Esophagus mucosa (tissue), 1 donor: ENCODE results near the gene SDK1. TPM values are rescaled to one million over a fixed set of nuclear protein-coding genes. Genes with fewer than 3 reads are reported as not detected.
"Not testable (repeated sequence)": the region's sequence is repeated elsewhere in the genome, so short reads cannot be mapped to it uniquely, and the experiment has no call there.

ENCODE experiments used
- ATAC-seq: fragments of 200-7000 bp; cut with Tn5 transposase; one replicate; pipeline ENCODE4 v1.9.1; 2020
- total RNA-seq: library from RNA; stranded (reverse); gene quantifications from one replicate; pipeline ENCODE4 v1.2.4, GENCODE V29; 2023
- donor health status: DM: yes; HTN: yes; CAD: no.

SDK1 gene
- total RNA-seq, 1 donor from 2014 or later: 1.0 TPM

DNA sequence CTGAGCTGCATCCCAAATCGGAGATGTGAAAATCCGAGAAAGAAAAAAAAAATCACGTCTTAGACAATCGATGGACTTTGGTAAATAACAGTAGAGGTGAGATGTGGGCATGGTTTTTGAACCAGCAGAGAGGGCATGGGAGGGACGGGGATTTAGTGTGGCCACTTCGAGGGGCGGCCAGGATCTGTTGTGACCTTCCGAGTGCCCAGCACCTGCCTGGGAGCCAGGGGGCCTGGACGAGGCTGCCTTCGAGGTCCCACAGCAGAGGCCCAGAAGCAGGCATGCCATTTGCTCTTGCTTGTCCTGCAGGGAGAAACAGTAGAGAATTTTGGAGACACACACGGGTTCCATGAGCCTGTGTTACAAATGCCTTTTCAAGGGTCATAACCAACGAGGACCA is 911.3 kb downstream of the SDK1 start:
- ATAC-seq: no peak

DNA sequence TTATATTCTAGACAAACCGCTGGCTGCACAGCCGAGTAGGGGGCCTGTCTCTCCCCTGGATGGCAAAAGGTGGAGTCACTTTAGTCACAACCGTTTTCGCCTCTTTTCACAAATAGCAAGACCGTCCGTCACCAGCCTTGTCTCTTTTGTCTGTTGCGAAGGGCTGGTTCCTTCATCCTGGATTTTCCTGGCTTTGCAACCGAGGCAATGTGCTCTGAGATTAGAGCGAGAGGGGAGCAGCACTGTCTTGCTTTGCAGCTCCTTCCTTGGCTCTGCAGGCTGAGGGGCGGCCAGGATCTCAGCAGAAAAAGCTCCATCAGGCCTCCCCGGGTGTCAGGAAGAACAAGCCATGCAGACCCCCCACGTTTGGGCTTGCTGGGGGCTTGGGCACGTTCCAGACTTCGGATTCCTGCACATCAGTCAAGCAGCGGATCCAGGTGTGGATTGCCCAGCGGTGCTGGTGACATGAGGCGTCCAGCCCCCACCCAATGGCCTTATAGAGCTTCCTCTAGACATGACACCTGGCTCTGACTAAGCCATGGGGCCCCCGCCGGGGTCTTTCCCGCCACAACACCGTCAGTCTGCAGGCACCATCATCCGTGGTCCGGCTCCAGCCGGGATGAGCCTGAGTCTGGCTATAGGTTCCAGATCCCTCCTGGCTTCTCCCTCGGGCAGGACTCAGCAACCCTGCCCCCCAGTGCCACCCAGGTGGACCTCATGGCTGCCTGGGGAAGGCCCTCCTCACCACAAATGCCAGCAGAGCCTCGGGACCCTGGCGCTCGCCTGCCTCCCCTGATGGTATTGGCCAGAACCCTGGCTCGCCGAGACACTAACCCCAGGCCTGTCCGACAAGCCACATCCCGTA is 913.5 kb downstream of the SDK1 start:
- ATAC-seq: no peak

DNA sequence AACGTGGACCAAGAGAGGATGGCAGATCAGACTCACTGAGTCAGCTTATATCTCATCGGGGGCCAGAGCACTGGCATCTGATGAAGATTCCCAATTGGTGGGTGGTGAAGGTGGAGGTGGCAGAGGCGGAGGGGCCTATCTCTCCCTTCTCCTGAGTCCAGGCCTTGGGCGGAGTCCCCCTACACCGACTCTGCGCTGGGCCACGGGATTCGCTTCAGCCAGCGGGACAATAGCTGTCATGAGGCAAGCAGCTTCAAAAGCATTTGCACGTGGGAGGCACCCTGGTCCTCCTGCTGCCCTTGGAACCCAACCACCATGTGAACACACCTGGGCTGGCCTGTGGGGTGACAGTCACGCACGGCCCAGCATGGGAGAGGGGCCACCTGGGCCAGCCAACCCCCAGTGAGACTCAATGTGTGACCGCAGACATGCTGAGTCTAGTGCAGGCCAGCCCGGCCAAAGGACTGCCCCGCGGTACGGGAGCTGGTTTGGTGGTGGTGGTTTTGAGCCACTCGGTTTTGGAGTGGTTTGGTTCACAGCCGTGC is 914.2 kb downstream of the SDK1 start:
- no peak for ATAC-seq

DNA sequence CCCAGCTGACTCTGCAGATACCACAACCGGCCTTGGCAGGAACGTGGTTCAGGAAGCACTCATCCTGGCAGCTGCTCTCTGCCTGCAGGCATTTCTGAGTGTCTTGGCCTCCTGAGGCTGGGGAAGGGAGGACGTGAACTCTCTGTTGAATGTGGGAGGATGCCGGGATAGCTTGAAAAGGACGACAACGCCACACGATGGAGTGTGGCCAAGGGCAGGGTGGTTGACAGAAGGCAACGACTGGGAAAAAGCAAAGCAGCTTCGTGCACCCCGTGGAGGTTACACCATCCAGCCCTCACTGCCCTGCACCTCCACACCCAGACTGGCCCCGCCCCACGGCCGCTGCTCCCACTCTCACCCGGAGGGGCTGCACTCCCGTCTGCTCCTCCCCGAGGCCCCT is 915.0 kb downstream of the SDK1 start:
- ATAC-seq: peak; percentile 47

DNA sequence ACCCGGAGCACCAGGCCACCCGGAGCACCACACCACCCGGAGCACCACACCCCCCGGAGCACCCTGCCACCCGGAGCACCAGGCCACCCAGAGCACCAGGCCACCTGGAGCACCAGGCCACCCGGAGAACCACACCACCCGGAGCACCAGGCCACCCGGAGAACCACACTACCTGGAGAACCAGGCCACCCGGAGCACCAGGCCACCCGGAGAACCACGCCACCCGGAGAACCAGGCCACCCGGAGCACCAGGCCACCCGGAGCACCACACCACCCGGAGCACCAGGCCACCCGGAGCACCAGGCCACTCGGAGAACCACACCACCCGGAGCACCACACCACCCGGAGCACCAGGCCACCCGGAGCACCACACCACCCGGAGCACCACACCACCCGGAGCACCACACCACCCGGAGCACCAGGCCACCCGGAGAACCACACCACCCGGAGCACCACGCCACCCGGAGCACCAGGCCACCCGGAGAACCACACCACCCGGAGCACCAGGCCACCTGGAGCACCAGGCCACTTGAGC is 916.1 kb downstream of the SDK1 start:
- not testable (repeated sequence) for ATAC-seq

DNA sequence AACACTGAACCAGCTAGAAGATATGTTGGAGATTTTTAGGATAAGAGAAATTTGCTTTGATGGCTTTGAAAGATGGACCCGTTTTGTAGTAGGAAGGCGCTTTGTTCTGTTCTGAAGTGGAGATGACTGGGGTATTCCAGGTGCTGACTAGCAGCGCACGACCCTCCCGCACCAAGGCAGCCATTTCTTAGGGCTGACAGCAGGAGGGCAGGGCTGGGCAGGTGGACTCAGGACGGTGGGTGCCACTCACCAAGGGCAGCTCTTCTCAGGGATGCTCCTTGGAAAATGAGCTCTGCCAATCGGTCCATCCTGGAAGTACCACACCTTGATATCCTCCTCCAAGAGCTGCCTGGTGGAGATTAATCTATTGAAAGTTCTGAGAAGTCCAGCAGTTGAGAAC is 917.4 kb downstream of the SDK1 start:
- ATAC-seq: no peak

DNA sequence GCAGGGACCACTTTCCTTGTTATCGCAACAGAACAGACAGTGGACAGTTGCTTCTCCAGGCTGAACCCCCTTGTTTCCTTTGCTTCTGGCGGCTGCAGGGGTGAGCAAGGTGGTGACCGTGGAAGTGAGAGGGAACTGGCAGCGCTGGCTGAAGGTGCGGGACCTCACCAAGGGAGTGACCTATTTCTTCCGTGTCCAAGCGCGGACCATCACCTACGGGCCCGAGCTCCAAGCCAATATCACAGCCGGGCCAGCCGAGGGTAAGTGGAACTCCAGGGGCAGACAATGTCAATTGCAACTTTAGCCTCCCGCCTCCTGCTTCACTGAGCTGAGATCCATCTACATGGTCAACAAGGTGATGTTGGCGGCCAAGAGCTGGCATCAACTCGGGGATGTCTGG is 919.0 kb downstream of the SDK1 start:
- no peak for ATAC-seq

DNA sequence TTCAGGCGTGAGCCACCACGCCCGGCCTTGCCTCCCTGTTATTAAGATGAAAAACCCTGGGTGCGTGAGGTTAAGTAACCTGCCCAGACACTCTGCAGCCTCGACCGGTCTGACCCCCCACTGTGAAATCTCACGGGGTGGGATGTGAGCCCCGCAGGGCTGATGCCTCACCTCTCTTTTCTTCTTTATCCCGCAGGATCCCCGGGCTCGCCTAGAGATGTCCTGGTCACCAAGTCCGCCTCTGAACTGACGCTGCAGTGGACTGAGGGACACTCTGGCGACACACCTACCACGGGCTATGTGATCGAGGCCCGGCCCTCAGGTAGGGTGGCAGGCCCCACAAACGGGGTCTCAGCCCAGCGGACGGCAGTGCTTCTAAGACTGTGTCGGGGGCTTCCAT is 920.0 kb downstream of the SDK1 start:
- ATAC-seq: no peak

DNA sequence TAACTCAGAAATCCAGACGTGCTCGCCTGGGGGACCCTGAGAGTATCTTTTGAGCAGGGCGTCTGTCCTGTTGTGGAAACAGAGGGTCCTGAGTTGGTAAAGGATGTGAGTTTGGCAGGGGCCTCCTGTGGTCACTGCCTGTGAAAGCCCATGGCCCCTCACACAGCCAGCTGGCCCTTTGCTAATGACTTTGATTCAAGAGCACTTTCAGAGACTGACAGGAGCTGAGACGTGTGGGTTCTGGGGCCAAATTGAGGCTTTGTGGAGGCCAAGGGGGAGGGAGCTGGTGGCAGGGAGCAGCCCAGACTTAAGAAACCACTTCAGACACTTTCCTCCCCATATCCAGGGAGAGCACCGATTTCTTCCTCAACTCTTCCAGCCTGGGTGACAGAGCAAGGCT is 921.6 kb downstream of the SDK1 start:
- no peak for ATAC-seq

DNA sequence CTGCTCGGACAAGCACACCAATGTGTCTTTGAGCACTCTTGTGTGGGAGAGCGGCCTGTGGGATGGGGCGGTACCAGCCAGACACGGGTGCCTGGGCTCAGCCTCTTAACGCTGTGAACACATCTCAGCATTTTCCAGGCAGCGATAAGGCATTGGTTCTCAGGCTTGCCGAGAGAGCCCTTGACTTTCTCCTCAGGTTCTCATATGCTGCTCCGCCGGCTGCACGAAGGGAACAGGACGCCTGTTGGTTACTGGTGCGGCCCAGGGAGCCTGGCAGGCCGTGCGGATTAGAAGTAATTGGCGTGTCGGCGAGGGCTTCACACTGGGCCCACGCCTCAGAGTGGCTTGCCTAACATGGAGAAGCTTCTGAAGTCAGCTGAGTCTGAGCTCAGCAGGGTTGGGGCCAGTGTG is 924.3 kb downstream of the SDK1 start:
- no peak for ATAC-seq

DNA sequence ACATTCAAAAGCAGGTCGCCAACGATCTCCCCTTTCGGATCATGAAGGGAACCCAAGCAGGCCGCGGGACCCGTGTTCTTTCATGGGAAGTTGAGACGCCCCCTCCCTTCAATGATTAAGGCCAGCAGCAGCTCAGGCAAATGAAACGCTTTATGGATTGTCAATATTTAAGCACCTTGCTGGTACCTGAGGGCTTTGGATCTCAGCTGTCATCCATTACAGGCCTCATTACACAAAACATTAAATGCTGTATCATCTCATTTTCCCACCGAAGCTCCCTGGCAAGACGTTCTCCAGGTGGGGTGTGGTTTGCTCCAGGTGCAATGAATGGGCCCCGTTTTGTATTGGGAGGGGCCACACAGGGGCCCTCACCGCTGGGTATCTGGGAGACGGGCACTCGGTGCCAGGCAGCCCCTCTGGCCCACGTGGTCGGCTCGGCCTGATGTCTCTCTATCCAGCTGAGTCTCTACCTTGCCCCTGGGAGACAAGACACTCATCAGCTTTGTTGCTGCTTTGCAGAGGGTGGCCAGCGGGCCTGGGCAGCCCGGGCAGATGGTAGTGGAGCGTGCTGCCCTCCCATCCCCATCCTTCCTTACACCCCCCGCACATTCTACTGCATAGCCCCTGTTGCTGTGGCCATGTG is 925.0 kb downstream of the SDK1 start:
- no peak for ATAC-seq

DNA sequence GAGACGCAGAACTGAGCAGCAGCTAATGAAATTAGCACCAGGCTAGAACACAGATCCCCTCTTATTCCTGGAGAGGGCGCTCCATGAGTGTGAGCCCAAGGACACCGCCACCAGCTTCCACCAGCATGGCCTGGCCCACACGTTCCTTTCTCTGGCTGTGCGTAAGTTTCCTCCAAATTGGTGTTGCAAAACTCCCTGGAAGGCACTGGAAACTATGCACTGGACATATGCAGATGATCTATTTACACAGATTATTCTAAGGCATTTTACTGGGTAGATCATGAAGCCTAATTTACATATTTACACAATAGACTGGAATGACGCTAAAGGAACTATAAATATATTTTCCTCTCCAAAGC is 925.5 kb downstream of the SDK1 start:
- ATAC-seq: no peak

DNA sequence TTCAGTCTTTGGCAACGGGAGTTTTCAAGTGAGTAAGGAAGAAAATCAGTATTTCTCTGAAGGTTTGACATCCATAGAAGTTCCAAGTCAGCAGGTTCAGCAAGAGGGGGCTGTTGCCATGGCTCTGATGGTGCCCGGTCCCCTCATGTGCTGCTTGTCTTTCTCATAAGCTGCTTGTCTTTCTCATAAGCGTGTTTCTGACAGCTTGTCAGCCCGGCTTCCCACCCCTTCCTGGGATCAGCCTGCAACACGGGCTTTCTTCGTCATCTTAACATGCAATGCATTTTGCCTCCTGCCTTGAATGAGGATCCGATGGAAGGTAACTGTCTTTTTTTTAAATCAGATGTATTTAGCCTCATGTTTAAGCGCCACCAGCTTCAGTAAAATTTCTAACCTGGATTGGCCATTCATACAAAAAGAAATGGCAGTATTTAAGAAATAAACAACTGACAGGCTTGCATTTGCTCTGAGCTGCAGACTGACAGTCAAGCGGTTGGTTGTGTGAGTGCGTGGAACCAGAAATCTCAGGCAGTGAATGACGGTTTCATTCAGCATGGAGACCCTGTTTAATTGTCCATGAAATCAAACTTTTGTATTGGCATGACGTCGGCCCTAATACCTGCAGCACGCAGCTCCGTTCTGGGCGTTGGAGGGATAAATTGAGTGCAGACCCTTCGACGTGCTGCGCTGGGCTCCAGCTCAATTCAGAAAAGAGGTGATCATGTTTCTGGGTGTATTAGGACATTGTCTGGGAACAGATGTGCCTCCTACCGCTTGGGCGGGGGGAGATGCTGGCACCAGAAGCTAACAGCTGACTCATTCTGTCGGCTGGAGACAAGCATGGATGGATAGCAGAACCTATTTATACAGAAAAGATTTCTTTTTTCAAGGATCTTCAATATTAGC is 926.3 kb downstream of the SDK1 start:
- no peak for ATAC-seq

DNA sequence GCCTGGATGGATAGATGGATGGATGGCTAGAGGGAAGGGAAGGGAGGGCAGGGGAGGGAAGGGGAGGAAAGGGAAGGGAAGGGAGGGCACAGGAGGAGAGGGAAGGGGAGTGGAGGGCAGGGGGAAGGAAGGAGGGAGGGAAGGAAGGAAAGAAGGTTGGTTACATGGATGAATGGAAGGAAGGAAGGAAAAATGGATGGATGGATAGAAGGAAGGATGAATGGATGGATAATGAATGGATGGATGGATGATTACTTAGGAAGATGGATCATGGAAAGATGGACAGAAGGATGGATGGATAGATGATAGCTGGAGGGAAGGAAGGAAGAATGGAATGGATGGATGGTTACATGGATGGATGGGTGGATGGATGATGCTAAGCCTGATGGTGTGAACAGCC is 929.3 kb downstream of the SDK1 start:
- ATAC-seq: no peak

DNA sequence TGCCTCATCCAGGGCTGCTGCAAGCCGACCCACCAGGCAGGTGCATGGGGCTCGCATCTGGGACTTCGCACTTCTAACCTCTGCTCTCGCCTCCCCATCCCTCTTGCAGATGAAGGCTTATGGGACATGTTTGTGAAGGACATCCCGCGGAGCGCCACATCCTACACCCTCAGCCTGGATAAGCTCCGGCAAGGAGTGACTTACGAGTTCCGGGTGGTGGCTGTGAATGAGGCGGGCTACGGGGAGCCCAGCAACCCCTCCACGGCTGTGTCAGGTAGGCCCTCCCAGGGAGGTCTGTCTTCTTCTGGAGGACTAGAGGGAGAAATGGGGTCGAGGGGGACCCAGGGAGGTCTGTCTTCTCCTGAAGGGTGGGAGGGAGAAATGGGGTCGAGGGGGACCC is 932.1 kb downstream of the SDK1 start:
- no peak for ATAC-seq

DNA sequence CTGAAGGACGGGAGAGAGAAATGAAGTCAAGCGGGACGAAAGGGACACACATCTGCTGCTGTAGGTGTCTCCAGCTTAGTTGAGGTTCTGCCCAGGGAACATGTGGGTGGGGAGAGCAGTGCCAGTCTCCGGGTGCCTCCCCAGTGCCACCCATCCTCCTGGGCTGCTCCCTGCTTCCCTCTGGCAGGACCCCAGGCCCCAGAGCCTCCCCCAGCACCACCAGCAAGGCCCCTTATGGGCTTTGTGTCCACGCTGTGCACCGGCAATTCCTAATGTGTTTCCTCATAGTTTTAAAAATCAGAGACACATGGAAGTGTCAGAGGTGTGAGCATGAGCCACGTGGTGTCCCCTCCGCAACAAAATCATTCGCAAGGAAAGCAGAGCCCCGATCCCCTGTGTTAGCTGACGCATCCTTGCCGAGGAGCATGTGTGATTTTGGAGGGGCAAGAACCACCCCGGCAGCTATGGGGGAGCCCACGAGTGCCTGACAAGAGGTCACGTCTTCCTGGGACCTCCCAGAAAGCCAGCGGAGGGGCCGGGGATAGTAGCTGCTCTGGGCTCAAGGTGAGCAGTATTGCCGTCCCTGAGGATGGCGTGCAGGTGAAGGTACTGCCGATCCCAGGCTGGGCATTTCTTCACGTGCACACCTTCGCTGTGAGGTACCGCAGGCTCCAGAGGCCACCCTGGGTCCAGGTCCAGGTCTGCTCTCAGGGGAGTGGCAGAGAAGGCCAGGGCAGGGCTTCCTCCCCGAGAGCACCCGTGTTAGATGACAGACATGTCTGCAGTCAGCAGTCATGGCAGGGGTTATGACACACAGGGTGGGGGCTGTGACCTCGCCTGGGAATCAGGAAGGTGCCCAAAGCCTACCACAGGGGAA is 932.8 kb downstream of the SDK1 start:
- no peak for ATAC-seq

DNA sequence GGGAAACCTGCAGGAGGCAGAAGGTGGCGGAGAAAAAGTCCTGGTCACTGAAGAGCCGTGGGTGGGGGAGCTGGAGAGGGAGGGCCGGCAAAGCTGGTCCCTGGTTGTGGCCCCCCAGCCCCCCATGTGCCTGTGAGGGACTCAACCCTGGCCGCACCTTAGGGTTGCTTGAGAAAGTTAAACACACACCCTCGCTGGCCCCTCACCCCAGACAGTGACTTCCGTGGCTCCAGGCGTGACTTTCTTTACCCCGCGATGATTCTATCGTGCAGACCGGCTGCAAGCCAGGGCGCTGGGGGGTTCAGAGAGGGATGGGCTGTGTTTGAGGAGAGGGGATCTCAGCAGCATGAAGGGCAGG is 933.4 kb downstream of the SDK1 start:
- no peak for ATAC-seq

DNA sequence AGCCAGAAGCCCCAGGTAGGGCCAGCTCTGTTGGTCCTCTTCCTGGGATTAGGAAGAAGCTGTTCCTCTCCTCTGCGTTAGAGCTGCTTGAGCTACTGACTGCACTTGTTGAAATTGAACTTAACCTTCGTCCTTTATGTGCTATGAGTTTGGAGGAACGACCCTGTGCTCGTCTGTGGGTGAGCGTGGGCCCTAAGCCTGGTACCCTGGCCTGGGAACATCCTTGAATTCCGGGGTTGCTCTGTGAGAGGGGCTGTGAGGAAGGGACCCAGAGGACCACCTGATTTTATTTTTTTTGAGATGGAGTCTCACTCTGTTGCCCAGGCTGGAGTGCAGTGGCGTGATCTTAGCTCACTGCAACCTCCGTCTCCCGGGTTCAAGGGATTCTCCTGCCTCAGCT is 933.8 kb downstream of the SDK1 start:
- ATAC-seq: no peak

DNA sequence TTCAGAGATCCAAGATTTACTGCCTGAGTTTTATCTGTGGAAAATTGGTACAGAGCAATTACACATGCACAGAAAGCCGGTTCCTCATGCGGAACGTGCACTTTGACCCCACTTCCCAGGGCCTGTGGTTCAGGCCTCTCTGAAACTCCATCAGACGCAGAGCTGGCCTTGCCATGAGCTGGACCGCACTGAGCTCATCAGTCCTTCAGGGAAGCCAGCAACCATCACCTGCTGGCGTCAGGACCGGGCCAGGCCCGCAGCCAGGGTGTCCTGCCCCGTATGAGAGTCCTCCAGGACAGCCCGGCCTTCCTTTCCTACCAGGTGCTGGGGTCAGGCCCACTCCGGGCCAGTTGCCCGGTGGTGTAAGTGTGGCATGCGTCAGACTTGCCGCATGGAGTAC is 934.5 kb downstream of the SDK1 start:
- no peak for ATAC-seq

DNA sequence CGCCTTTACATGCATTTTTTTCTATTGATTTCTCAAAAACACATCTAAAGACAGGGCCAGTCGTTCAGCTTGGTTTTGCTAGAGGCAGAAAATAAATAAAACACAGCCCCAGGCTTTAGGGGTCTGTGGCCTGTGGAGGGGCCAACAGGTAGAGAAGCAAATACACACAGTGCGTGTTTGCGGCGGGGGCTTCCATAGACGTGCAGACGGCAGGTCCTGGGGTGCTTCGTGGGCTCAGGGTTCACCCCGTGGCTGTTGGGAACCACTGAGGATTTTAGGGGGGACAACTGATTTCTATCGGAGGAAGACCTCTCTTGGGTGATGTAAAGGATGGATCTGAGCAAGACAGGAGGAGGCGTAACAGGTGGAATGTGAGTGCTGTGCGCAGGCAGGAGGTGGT is 935.3 kb downstream of the SDK1 start:
- no peak for ATAC-seq

DNA sequence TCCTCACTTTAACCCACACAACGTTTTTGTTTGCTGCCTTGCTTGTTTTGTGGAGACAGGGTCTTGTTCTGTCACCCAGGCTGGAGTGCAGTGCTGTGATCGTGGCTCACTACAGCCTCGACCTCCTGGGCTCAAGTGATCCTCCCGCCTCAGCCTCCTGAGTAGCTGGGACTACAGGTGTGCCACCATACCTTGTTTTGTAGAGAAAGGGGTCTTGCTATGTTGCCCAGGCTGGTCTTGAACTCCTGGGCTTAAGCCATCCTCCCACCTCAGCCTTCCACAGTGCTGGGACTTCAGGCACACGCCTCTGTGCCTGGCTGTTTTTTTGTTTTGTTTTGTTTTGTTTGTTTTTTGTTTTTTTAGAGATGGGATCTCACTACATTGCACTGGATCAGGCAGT is 935.8 kb downstream of the SDK1 start:
- ATAC-seq: not testable (repeated sequence)
